A549 treated with DMSO at 1 μM for 4 hours (cell line): ENCODE measurements around the gene ZFC3H1. TPM values are rescaled to one million over a fixed set of nuclear protein-coding genes. Genes with fewer than 3 reads are reported as not detected.

Experiments
- total RNA-seq: library from RNA; stranded (reverse); fragments of 200-300 nt; extraction: Qiagen RNA extraction; gene quantifications from 5 replicates; pipeline ENCODE4 v1.2.3, GENCODE V29; 2022; ENCODE audit warnings: low read depth

ZFC3H1 gene, protein sequence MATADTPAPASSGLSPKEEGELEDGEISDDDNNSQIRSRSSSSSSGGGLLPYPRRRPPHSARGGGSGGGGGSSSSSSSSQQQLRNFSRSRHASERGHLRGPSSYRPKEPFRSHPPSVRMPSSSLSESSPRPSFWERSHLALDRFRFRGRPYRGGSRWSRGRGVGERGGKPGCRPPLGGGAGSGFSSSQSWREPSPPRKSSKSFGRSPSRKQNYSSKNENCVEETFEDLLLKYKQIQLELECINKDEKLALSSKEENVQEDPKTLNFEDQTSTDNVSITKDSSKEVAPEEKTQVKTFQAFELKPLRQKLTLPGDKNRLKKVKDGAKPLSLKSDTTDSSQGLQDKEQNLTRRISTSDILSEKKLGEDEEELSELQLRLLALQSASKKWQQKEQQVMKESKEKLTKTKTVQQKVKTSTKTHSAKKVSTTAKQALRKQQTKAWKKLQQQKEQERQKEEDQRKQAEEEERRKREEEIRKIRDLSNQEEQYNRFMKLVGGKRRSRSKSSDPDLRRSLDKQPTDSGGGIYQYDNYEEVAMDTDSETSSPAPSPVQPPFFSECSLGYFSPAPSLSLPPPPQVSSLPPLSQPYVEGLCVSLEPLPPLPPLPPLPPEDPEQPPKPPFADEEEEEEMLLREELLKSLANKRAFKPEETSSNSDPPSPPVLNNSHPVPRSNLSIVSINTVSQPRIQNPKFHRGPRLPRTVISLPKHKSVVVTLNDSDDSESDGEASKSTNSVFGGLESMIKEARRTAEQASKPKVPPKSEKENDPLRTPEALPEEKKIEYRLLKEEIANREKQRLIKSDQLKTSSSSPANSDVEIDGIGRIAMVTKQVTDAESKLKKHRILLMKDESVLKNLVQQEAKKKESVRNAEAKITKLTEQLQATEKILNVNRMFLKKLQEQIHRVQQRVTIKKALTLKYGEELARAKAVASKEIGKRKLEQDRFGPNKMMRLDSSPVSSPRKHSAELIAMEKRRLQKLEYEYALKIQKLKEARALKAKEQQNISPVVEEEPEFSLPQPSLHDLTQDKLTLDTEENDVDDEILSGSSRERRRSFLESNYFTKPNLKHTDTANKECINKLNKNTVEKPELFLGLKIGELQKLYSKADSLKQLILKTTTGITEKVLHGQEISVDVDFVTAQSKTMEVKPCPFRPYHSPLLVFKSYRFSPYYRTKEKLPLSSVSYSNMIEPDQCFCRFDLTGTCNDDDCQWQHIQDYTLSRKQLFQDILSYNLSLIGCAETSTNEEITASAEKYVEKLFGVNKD (N-terminal part only)
- 10.9 to 18.8 TPM (median 15.2 TPM) in 5 replicates for total RNA-seq

DNA sequence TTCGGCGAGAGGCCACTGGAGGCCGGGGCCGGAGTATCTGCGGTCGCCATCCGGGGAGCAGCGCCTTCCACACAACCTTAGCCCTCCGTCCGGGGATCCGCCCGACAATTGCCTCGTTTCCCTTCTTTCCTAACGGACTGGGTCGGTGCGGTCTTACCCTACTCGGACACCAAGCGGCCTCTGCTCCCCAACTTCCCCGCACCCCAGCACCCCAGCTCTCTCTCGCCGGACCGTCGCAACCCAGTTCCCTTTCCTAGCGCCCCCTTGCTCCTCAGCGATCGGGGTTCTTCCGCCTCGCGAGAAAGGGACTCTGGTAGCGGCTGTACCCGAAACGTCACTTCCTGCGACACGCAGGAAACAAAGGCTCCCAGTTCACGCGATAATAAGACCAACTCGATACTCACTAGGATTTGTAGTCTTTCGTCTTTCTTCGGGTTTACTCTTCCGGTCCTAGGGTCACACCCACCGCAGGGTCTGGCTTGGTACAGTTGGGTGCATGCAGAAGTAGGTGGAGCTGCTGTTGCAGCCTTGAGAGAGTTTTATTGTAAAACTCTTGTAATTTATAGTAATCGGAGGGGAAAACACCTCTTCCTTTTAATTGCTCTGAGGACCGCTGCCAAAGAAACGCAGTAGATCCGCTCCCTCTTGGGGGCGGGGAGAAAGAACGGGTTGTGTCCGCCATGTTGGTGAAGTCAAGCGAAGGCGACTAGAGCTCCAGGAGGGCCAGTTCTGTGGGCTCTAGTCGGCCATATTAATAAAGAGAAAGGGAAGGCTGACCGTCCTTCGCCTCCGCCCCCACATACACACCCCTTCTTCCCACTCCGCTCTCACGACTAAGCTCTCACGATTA is at the start of gene ZFC3H1, which contains the start of gene THAP2:
ZFC3H1 (minus strand) TSS at position 288 of the 850 bp plus-strand sequence; CDS start at position 50, 238 bp downstream.
THAP2 (plus strand) TSS at position 741 of the 850 bp plus-strand sequence. CDS start 209 bp downstream, outside the sequence.

DNA sequence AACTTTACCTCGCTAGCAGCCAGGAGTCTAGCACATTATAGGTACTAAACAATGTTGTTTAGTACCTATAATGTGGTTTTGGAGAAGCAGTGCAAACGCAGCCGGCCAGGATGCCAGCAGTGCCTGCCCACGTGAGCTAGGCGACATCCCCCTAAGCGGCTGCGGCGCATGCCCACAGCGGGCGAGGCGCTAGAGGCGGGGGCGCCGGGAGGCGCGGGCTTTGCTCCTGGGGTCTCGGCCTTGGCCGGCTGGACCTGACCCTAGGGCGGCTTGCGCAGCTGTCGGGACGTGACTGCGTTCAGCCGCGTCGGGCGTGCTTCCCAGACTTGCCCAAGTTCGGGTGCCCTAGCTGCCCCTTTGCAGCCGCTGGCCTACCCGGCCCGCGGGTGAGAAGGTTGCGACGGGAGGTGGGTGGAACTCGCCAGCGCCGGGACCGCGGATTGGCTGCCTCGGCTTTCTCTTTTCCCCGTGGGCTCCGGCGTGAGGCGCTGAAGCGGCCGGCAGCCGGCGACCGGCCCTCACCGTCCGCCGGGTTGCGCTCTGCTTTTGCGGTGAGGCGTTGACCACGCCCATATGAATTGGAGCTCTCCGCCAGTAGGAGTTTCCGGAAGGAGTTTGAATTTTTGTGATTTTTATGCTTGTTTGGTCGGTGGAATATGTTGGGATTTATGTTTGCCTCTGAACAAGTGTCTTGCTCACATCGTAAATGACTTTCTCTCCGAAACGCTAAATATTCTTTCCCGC is 22.4 kb upstream of the ZFC3H1 start, which contains the start of gene TMEM19:
TMEM19 (plus strand) TSS at position 169 of the 744 bp plus-strand sequence. CDS start 599 bp downstream, outside the sequence.

Other genes with a start within 250 kb of the ZFC3H1 start
- not detected in 5 replicates for gene LGR5, start 224.1 kb downstream of the ZFC3H1 start, total RNA-seq
- gene THAP2, start 453 bp upstream of the ZFC3H1 start, total RNA-seq = 4.4 to 5.6 TPM (median 4.8 TPM) in 5 replicates
- gene TMEM19, start 22.2 kb upstream of the ZFC3H1 start, total RNA-seq = 28.3 to 37.4 TPM (median 35.1 TPM) in 5 replicates
- 41.6 to 49.4 TPM (median 48.5 TPM) in 5 replicates for gene RAB21, start 91.0 kb upstream of the ZFC3H1 start, total RNA-seq
- 22.8 to 29.0 TPM (median 27.2 TPM) in 5 replicates for gene TBC1D15, start 175.9 kb upstream of the ZFC3H1 start, total RNA-seq